A673 (cell line): ENCODE measurements around the gene TMEM40. TPM values are rescaled to one million over a fixed set of nuclear protein-coding genes. Genes with fewer than 3 reads are reported as not detected.

ENCODE experiments used
- BruUV-seq: library from RNA; stranded (reverse); fragments of 400-500 nt; replicated peaks from 2 replicates; lab custom pipeline; 2021; lab: Mats Ljungman, UMichigan
- CTCF ChIA-PET: fragments of 300-600 bp; sonication (Branson Sonifier 250); formaldehyde crosslinking; loops from one replicate; lab custom pipeline; 2022; ENCODE audit warnings: antibody characterized with exemption; lab: Charles Lee
- POLR2A ChIA-PET: fragments of 300-600 bp; sonication (Branson Sonifier 250); formaldehyde crosslinking; loops from one replicate; lab custom pipeline; 2022; ENCODE audit warnings: antibody characterized with exemption; ENCODE audit not compliant: low non-redundant PET; lab: Charles Lee
- DNase-seq: peaks from one replicate; pipeline ENCODE4 v3.0.0-alpha.2; 2015; ENCODE audit warnings: low spot score
- H3K27ac ChIP-seq: fragments of 200-600 bp; sonication (generic); 2 replicates; pipeline ENCODE4 v1.5.1; 2016; ENCODE audit warnings: mixed run types, low read depth, mild to moderate bottlenecking, mixed read lengths, antibody characterized with exemption, low read length; ENCODE audit not compliant: poor library complexity, severe bottlenecking
- H3K27me3 ChIP-seq: fragments of 200-600 bp; sonication (generic); replicated peaks from 2 replicates; pipeline ENCODE4 v1.6.1; 2017; ENCODE audit warnings: mixed run types, low read depth, mild to moderate bottlenecking, mixed read lengths, antibody characterized with exemption, low read length; ENCODE audit not compliant: insufficient read depth, poor library complexity
- H3K36me3 ChIP-seq: fragments of 200-600 bp; sonication (generic); 2 replicates; pipeline ENCODE4 v1.6.1; 2016; ENCODE audit warnings: mixed run types, mild to moderate bottlenecking, mixed read lengths, antibody characterized with exemption, low read length; ENCODE audit not compliant: insufficient read depth, poor library complexity, severe bottlenecking
- H3K4me1 ChIP-seq: fragments of 200-600 bp; sonication (generic); 2 replicates; pipeline ENCODE4 v1.6.1; 2017; ENCODE audit warnings: mixed run types, mild to moderate bottlenecking, mixed read lengths, antibody characterized with exemption, low read length; ENCODE audit not compliant: insufficient read depth, poor library complexity, severe bottlenecking
- H3K4me3 ChIP-seq: fragments of 200-600 bp; sonication (generic); 2 replicates; pipeline ENCODE4 v1.5.1; 2016; ENCODE audit warnings: low read depth, mixed run types, mild to moderate bottlenecking, mixed read lengths, low read length; ENCODE audit not compliant: poor library complexity, severe bottlenecking
- H3K9me3 ChIP-seq: fragments of 200-600 bp; sonication (generic); 2 replicates; pipeline ENCODE4 v1.6.1; 2016; ENCODE audit warnings: mixed run types, low read depth, mild to moderate bottlenecking, mixed read lengths, antibody characterized with exemption, low read length; ENCODE audit not compliant: poor library complexity, severe bottlenecking
- EZH2 ChIP-seq: fragments of 200-600 bp; sonication (generic); IDR thresholded peaks from 2 replicates; pipeline ENCODE4 v1.6.1; 2017; ENCODE audit warnings: borderline replicate concordance, low read depth, mild to moderate bottlenecking, mixed read lengths, antibody characterized with exemption, low read length; ENCODE audit not compliant: poor library complexity, severe bottlenecking
- intact Hi-C: fragments of 100-400 bp; cut with micrococcal nuclease; formaldehyde crosslinking; loops from one replicate; pipeline ENCODE4 v1.10.0; 2022; ENCODE audit not compliant: unreplicated experiment
- total RNA-seq: library from RNA; stranded (reverse); gene quantifications from 2 replicates; pipeline ENCODE4 v1.2.3, GENCODE V29; 2021
- TF ChIP-seq, protein P1 (sequence below): fragments of 300-800, 200-600 bp; sonication (generic); conservative IDR thresholded peaks from 2 replicates; pipeline ENCODE4 v1.5.1; 2017; ENCODE audit warnings: low read depth, mild to moderate bottlenecking, antibody characterized with exemption, low read length, moderate library complexity, mixed read lengths

The TMEM40 gene
- total RNA-seq, 1 experiment from 2014 or later, result not detected

DNA sequence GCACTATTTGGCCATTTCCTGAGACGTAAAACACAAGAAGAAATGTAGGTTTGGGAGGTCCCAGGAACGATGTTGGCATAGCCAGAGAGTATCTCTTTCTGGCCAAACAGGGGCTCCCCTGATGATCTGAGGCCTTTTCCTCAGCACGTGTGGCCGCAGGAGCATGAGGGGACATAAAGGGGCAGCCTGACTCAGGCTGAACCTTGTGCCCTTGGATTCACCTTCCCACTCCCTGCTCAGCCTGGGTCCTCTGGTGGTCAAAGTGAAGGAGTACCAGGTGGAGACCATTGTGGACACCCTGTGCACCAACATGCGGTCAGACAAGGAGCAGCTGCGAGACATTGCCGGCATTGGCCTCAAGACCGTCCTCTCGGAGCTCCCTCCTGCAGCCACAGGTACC lies 48.0 kb upstream of the TMEM40 start:
- DNase-seq, result no peak
- no peak overlapping the region for H3K27ac ChIP-seq
- intact Hi-C loops, result no loop called here
- no TSS peak for BruUV-seq
- ChIA-PET CTCF (no interaction called here), POLR2A (no interaction called here)
- TF ChIP-seq EZH2, result no peak
- TF ChIP-seq, protein P1, sequence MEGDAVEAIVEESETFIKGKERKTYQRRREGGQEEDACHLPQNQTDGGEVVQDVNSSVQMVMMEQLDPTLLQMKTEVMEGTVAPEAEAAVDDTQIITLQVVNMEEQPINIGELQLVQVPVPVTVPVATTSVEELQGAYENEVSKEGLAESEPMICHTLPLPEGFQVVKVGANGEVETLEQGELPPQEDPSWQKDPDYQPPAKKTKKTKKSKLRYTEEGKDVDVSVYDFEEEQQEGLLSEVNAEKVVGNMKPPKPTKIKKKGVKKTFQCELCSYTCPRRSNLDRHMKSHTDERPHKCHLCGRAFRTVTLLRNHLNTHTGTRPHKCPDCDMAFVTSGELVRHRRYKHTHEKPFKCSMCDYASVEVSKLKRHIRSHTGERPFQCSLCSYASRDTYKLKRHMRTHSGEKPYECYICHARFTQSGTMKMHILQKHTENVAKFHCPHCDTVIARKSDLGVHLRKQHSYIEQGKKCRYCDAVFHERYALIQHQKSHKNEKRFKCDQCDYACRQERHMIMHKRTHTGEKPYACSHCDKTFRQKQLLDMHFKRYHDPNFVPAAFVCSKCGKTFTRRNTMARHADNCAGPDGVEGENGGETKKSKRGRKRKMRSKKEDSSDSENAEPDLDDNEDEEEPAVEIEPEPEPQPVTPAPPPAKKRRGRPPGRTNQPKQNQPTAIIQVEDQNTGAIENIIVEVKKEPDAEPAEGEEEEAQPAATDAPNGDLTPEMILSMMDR, result no peak
- H3K36me3 ChIP-seq, result no peaks in the 10 kb centered on the region
- H3K4me1 ChIP-seq, result peaks cover 6% of the 10 kb centered on the region
- H3K4me3 ChIP-seq, result no peak overlapping the region
- H3K9me3 ChIP-seq, result no peaks in the 10 kb centered on the region
- H3K27me3 ChIP-seq, result no peaks in the 10 kb centered on the region

DNA sequence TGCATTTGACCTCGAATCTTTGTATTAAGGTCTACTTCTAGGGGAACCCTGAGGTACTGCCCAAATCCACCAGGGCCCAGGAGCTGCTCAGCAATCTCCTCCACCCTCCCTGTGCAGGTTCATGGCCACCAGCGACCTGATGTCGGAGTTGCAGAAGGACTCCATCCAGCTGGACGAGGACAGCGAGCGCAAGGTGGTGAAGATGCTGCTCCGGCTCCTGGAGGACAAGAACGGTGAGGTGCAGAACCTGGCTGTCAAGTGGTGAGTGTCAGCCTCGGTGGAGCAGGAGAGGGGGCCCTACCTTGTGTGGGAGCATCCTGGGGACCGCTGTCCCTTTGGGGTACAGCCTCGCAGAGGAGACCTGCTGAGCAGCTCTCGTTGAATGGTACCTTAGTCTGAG lies 44.3 kb upstream of the TMEM40 start:
- H3K9me3 ChIP-seq, result no peaks in the 10 kb centered on the region
- no peak overlapping the region for H3K4me3 ChIP-seq
- POLR2A ChIA-PET, result no interaction called here
- H3K27ac ChIP-seq, result no peak overlapping the region
- intact Hi-C loops, result no loop called here
- no TSS peak for BruUV-seq
- H3K27me3 ChIP-seq, result no peaks in the 10 kb centered on the region
- no peaks in the 10 kb centered on the region for H3K4me1 ChIP-seq
- H3K36me3 ChIP-seq, result no peaks in the 10 kb centered on the region
- TF ChIP-seq EZH2, result no peak
- TF ChIP-seq, protein P1, result no peak
- DNase-seq, result no peak
- CTCF ChIA-PET, result interaction anchor here (0.7 kb wide), 1 partner anchor 16 kb away, joined by 3 read pairs; no protein-coding TSS in a partner anchor

DNA sequence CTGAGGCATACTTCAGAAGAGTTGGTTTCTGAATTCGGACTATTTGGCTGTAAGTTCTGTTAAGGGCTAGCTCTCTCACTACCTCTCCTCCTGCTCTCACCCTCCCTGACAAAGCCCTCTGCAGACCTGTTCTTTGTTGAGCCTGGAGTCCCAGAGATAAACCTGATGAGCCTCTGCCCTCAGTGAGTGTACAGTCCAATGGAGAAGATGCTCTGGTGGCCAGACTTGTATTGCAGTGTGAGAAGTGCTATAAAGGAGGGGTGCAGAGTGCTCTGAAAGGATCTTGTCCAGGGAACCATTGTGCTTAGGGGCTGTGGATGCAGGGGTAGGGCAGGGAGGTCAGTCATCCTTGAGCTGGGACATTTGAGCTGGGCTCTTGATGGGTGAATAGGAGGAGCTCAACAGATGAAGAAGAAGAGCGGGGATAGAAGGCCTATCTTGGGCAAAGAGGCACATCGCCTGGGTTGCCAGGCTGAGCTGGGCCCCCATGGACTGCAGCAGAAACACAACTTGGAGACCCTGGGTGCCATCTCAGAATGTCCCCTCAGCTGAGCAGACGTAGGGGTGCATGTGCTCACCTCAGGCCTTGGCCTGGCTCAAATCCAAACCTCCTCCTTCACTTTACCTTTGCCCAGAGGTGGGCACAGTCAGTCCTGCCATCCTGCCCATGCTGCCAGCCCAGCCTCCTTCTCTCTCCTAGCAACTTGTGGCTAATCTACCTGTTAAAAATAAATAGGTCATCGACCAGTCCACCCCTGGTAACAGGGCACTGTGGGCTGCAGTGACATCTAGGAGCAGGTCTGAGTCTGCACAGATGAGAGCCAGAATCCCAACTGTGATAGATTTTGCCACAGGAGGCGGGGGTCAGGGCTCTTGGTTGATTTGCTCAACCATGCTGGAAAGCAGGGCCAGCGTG lies 40.7 kb upstream of the TMEM40 start:
- H3K27me3 ChIP-seq, result no peaks in the 10 kb centered on the region
- no TSS peak for BruUV-seq
- no peak for DNase-seq
- H3K4me3 ChIP-seq, result no peak overlapping the region
- intact Hi-C loops, result no loop called here
- H3K27ac ChIP-seq, result no peak overlapping the region
- CTCF ChIA-PET, result no interaction called here
- no peaks in the 10 kb centered on the region for H3K36me3 ChIP-seq
- TF ChIP-seq EZH2, result no peak
- TF ChIP-seq, protein P1, result no peak
- POLR2A ChIA-PET, result no interaction called here
- peaks cover 3% of the 10 kb centered on the region for H3K4me1 ChIP-seq
- H3K9me3 ChIP-seq, result no peaks in the 10 kb centered on the region
